Measurements from ENCODE around the gene NXPH1.

NXPH1 gene

GRCh38 chr7:8437606-8438005 is 4.2 kb downstream of the NXPH1 start:
- H3K27ac ChIP-seq, result no peak overlapping the region; the same call in 1 of the 2 replicates
- no peak for TF ChIP-seq CTCF (conservative IDR thresholded peaks at IDR 0.05)

GRCh38 chr7:8440670-8441069 is 7.3 kb downstream of the NXPH1 start:
- H3K27ac ChIP-seq, result no peak overlapping the region
- no peak for TF ChIP-seq CTCF (conservative IDR thresholded peaks at IDR 0.05)

- TF ChIP-seq CTCF (conservative IDR thresholded peaks at IDR 0.05), result no peak
- no peak overlapping the region for H3K27ac ChIP-seq
Measured at GRCh38 chr7:8441106-8441965, 7.9 kb downstream of the NXPH1 start.

- no peak overlapping the region for H3K27ac ChIP-seq
- no peak for TF ChIP-seq CTCF (conservative IDR thresholded peaks at IDR 0.05)
Measured at GRCh38 chr7:8442051-8442813, 8.8 kb downstream of the NXPH1 start.

- TF ChIP-seq CTCF (conservative IDR thresholded peaks at IDR 0.05), result no peak
- no peak overlapping the region for H3K27ac ChIP-seq
Measured at GRCh38 chr7:8442814-8443304, 9.4 kb downstream of the NXPH1 start.

GRCh38 chr7:8443576-8444467 is 10.4 kb downstream of the NXPH1 start:
- no peak for TF ChIP-seq CTCF (conservative IDR thresholded peaks at IDR 0.05)
- H3K27ac ChIP-seq, result no peak overlapping the region

GRCh38 chr7:8444468-8444769 is 11.0 kb downstream of the NXPH1 start:
- peak; percentile 72 for TF ChIP-seq CTCF (conservative IDR thresholded peaks at IDR 0.05)
- H3K27ac ChIP-seq, result no peak overlapping the region

Data from VCaP (cell line).